GM19239 (cell line): ENCODE results near the gene CES2.
"Not testable (repeated sequence)": the region's sequence is repeated elsewhere in the genome, so short reads cannot be mapped to it uniquely, and the experiment has no call there.

Experiments used
- DNase-seq: peaks from one replicate; pipeline ENCODE4 v3.0.0; 2011; ENCODE audit warnings: low spot score; ENCODE audit not compliant: insufficient read length
- FAIRE-seq: peaks from 2 replicates; lab custom pipeline; 2011; peaks lifted over from hg19 to GRCh38; lab: Jason Lieb, UNC

CES2 gene

GRCh38 chr16:66974156-66974931 lies 39.0 kb downstream of the CES2 start:
- DNase-seq, FAIRE-seq: not testable (repeated sequence)

DNA sequence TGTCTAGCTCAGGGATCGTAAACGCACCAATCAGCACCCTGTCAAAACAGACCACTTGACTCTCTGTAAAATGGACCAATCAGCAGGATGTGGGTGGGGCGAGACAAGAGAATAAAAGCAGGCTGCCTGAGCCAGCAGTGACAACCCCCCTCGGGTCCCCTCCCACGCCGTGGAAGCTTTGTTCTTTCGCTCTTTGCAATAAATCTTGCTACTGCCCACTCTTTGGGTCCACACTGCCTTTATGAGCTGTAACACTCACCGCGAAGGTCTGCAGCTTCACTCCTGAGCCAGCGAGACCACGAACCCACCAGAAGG lies 39.6 kb downstream of the CES2 start:
- not testable (repeated sequence) for DNase-seq, FAIRE-seq

DNA sequence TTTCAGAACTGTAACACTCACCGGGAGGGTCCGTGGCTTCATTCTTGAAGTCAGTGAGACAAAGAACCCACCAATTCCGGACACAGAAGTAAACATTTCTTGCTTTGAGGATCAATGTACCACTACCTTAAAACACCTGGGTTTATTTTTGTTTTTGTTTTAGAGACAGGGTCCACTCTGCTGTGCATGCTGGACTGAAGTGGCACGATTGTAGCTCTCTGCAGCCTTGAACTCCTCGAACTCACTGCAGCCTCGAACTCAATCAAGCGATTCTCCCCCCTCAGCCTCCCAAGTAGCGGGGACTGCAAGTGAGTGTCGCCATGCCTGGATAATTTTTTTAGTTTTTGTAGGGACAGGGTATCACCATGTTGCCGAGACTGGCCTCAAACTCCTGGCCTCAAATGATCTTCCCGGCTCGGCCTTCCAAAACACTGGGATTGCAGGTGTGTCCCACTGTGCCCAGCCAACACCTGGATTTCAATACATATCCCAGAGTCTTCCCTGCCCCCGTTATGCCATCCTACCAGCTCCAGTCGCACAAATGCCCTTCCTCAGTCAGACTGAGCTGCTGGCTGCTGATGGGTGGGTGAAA lies 40.1 kb downstream of the CES2 start:
- FAIRE-seq (no peak), DNase-seq (no peak)

- DNase-seq (no peak), FAIRE-seq (no peak)
Observed at GRCh38 chr16:66976746-66977145, 41.4 kb downstream of the CES2 start.

DNA sequence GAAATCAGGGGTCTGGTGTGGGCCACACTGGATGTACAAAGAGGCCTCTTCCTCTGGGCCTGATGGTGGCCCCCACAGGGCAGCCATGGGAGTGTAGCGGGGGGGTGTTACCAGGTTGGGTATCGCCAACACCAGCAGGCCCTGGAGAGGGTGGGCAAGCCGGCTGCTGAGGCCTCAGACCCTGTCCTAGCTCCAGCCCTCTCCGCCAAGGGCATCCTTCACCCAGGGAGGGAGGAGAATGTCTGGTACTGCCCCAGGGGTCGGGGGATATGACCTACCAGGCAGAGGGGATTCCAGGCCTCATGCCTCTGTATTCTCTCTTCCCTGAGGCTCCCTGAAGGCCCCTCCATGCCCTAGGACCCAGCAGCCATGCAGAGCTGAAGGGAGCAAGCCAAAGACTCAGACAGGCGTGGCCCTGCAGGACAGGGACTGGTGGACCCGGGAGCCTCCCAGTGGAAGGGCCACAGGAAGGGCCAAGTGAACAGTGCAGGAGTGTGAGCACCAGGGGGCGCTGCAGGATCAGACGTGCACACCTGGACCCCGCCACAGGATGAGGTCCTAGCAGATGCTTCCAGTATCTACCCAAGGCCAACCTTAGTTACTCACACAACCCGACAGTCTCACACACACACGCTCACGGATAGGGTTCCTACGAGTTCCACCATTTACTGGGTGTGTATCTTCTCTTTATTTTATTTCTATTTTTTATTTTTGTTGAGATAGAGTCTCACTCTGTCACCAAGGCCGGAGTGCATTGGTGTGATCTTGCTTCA lies 42.2 kb downstream of the CES2 start:
- peak; percentile 82 for FAIRE-seq
- DNase-seq: peak; percentile 95

GRCh38 chr16:66979011-66979717 lies 43.8 kb downstream of the CES2 start:
- FAIRE-seq (no peak), DNase-seq (no peak)

GRCh38 chr16:66983033-66983432 lies 47.7 kb downstream of the CES2 start:
- FAIRE-seq (no peak), DNase-seq (no peak)

- DNase-seq: no peak
- no peak for FAIRE-seq
Observed at GRCh38 chr16:66984892-66985311, 49.6 kb downstream of the CES2 start.

DNA sequence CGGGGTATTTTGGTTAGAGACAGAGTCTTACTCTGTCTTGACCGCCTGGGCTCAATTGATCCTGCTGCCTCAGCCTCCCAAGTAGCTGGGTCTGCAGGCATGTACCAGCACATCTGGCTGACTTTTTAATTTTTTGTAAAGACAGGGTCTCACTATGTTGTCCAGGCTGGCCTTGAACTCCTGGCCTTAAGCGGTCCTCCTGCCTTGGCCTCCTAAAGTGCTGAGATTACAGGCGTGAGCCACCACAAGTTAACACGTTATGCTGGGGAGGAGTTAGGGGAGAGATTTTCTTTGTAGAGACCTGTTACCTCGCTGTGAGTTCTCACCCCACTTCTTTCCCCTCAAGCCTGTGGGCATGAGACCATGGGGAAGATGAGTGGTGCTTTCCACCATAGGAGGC lies 51.2 kb downstream of the CES2 start:
- FAIRE-seq: no peak
- DNase-seq: no peak

GRCh38 chr16:66988197-66988788 lies 53.0 kb downstream of the CES2 start, which contains the start of gene CES4A:
TSS of gene CES4A (plus strand) at chr16:66988589. CDS start at chr16:66988773, 184 bp downstream.
- DNase-seq (no peak), FAIRE-seq (no peak)

GRCh38 chr16:66991545-66992077 lies 56.3 kb downstream of the CES2 start:
- FAIRE-seq (no peak), DNase-seq (no peak)

GRCh38 chr16:66993558-66993957 lies 58.2 kb downstream of the CES2 start:
- not testable (repeated sequence) for FAIRE-seq, DNase-seq
